Endothelial cell of umbilical vein (primary cell): ENCODE results near the gene LTA4H. TPM values are rescaled to one million over a fixed set of nuclear protein-coding genes. Genes with fewer than 3 reads are reported as not detected.

Source experiments
- BruUV-seq: library from RNA; stranded (reverse); fragments of 400-500 nt; replicated peaks from 2 replicates; lab custom pipeline; 2021; lab: Mats Ljungman, UMichigan
- CTCF ChIA-PET: fragments of 300-600, 350-600 bp; sonication (Branson Sonifier 250); formaldehyde crosslinking; loops from one replicate; lab custom pipeline; 2021; ENCODE audit warnings: antibody characterized with exemption, inconsistent platforms; lab: Charles Lee
- POLR2A ChIA-PET: fragments of 300-600, 350-600 bp; sonication (Branson Sonifier 250); formaldehyde crosslinking; loops from one replicate; lab custom pipeline; 2021; ENCODE audit warnings: antibody characterized with exemption, inconsistent platforms; lab: Charles Lee
- DNase-seq: peaks from one replicate; pipeline ENCODE4 v3.0.0-alpha.2; 2011; ENCODE audit warnings: low read depth, low spot score
- FAIRE-seq: peaks from 2 replicates; lab custom pipeline; 2011; peaks lifted over from hg19 to GRCh38; lab: Jason Lieb, UNC
- H2AFZ ChIP-seq: 2 replicates; pipeline ENCODE4 v1.6.0; 2012; ENCODE audit warnings: low read depth, low read length, control low read depth, inconsistent platforms
- H3K27ac ChIP-seq: 2 replicates; pipeline ENCODE4 v1.5.1; 2011; ENCODE audit warnings: low read depth, mild to moderate bottlenecking, control low read depth, low read length, moderate library complexity; ENCODE audit not compliant: insufficient read depth
- H3K27me3 ChIP-seq, 2 experiments: 2 replicates each; pipeline versions ENCODE4 v1.6.0 to v1.6.1; 2011; ENCODE audit warnings: low read length in 2 of 2, mixed read lengths in 1 of 2; ENCODE audit not compliant: control insufficient read depth in 2 of 2, insufficient read depth in 2 of 2
- H3K36me3 ChIP-seq, 2 experiments: 2 replicates in 1 of 2; 3 replicates in 1 of 2; pipeline ENCODE4 v1.5.1; 2011; ENCODE audit warnings: low read length in 2 of 2, mild to moderate bottlenecking in 1 of 2, moderate library complexity in 1 of 2; ENCODE audit not compliant: control insufficient read depth in 2 of 2, insufficient read depth in 2 of 2; ENCODE audit errors: extremely low read depth in 1 of 2
- H3K4me1 ChIP-seq: 3 replicates; pipeline ENCODE4 v1.5.1; 2011; ENCODE audit warnings: mild to moderate bottlenecking, low read length; ENCODE audit not compliant: control insufficient read depth, insufficient read depth; ENCODE audit errors: extremely low read depth
- H3K4me2 ChIP-seq: 2 replicates; pipeline ENCODE4 v1.6.1; 2011; ENCODE audit warnings: low read length, control low read depth, mixed read lengths; ENCODE audit not compliant: insufficient read depth
- H3K4me3 ChIP-seq, 3 experiments: fragments of 200-600 bp in 1 of 3; sonication (generic), shearing (Covaris generic) in 1 of 3; replicated peaks in 1 of 3; 2 replicates each; pipeline ENCODE4 v1.5.1; 2011 to 2016; ENCODE audit warnings: control low read depth in 3 of 3, low read length in 3 of 3, mild to moderate bottlenecking in 2 of 3, inconsistent platforms in 1 of 3, low read depth in 1 of 3, moderate library complexity in 1 of 3; ENCODE audit not compliant: insufficient read depth in 1 of 3
- H3K79me2 ChIP-seq: 2 replicates; pipeline ENCODE4 v1.6.0; 2012; ENCODE audit warnings: low read length, inconsistent platforms; ENCODE audit not compliant: control insufficient read depth, insufficient read depth
- H3K9ac ChIP-seq: replicated peaks from 2 replicates; pipeline ENCODE3; 2011; ENCODE audit warnings: low read length, control low read depth; ENCODE audit not compliant: insufficient read depth; ENCODE audit errors: extremely low read depth
- H3K9me1 ChIP-seq: replicated peaks from 3 replicates; pipeline ENCODE4 v1.6.0; 2011; ENCODE audit warnings: mild to moderate bottlenecking, low read length; ENCODE audit not compliant: control insufficient read depth, insufficient read depth; ENCODE audit errors: extremely low read depth
- H3K9me3 ChIP-seq: replicated peaks from 2 replicates; pipeline ENCODE4 v1.5.1; 2012; ENCODE audit warnings: low read length, inconsistent platforms; ENCODE audit not compliant: control insufficient read depth, insufficient read depth
- H4K20me1 ChIP-seq: replicated peaks from 2 replicates; pipeline ENCODE3; 2011; ENCODE audit warnings: mild to moderate bottlenecking, low read length; ENCODE audit not compliant: control insufficient read depth, insufficient read depth; ENCODE audit errors: extremely low read depth
- EZH2 ChIP-seq: IDR thresholded peaks from 2 replicates; pipeline ENCODE4 v1.6.1; 2012; ENCODE audit warnings: borderline replicate concordance, low read depth, mild to moderate bottlenecking, moderate library complexity, low read length, inconsistent platforms; ENCODE audit not compliant: severe bottlenecking
- FOS ChIP-seq: IDR thresholded peaks from 2 replicates; pipeline ENCODE4 v1.6.1; 2011; ENCODE audit warnings: mild to moderate bottlenecking, low read length, moderate library complexity, borderline replicate concordance; ENCODE audit not compliant: insufficient read depth
- JUN ChIP-seq: IDR thresholded peaks from 2 replicates; pipeline ENCODE4 v1.6.1; 2011; ENCODE audit warnings: borderline replicate concordance, low read depth; ENCODE audit not compliant: insufficient read length, insufficient read depth
- MAX ChIP-seq: IDR thresholded peaks from 2 replicates; pipeline ENCODE4 v1.6.1; 2011; ENCODE audit not compliant: insufficient read depth, insufficient read length
- MYC ChIP-seq: IDR thresholded peaks from one replicate; pipeline ENCODE4 v1.6.1; 2011; ENCODE audit warnings: mild to moderate bottlenecking, low read depth, low read length
- POLR2A ChIP-seq: IDR thresholded peaks from 2 replicates; pipeline ENCODE4 v1.6.1; 2012; ENCODE audit warnings: low read depth, mild to moderate bottlenecking, control low read depth, low read length
- POLR2AphosphoS5 ChIP-seq: IDR thresholded peaks from 2 replicates; pipeline ENCODE4 v1.6.1; 2012; ENCODE audit warnings: low read depth, mild to moderate bottlenecking, control low read depth, low read length, moderate library complexity; ENCODE audit not compliant: insufficient read depth
- dilution Hi-C: fragments of 300-500 bp; cut with MboI; formaldehyde crosslinking; loops from one replicate; pipeline ENCODE4 v1.15.0; 2019; ENCODE audit warnings: low sequenced_read_pairs; ENCODE audit not compliant: extremely low pct_ligation_motif_present
- intact Hi-C: fragments of 100-400 bp; cut with micrococcal nuclease; formaldehyde crosslinking; loops from one replicate; pipeline ENCODE4 v1.10.0; 2022
- polyA plus RNA-seq, 4 experiments: library from polyadenylated mRNA; depleted of rRNA in 3 of 4; stranded (reverse) in 3 of 4; unstranded in 1 of 4; fragments of >200 nt; gene quantifications; 2 replicates each; pipeline versions ENCODE4 v1.2.1 to v1.2.3, GENCODE V29; 2011 to 2012; ENCODE audit warnings: missing spikeins in 1 of 4
- total RNA-seq: library from RNA; stranded (reverse); gene quantifications from 2 replicates; pipeline ENCODE4 v1.2.3, GENCODE V29; 2021

LTA4H gene
- total and polyA plus RNA-seq, 2 donors (not counting 3 experiments of a cell fraction or from before 2014, with no cell fraction given), result 77.1 to 85.2 TPM

- Histone ChIP-seq H3K9me1 (no peaks in the 10 kb centered on the region), H3K9me3 (no peaks in the 10 kb centered on the region), H3K4me1 (no peaks in the 10 kb centered on the region), H3K27me3 (no peaks in the 10 kb centered on the region), H3K36me3 (peaks cover 0 to 3% of the 10 kb centered on the region in 2 experiments), H3K4me3 (no peak overlapping the region), H3K27ac (no peak overlapping the region), H2AFZ (no peak overlapping the region), H3K79me2 (no peaks in the 10 kb centered on the region), H3K9ac (no peak overlapping the region), H3K4me2 (no peak overlapping the region), H4K20me1 (no peaks in the 10 kb centered on the region)
- dilution Hi-C loops (no loop called here), intact Hi-C loops (no loop called here)
- DNase-seq (no peak), FAIRE-seq (no peak)
- CTCF ChIA-PET, result no interaction called here
- no peak for TF ChIP-seq POLR2AphosphoS5
- no peak for TF ChIP-seq JUN
- no peak for TF ChIP-seq EZH2
- TF ChIP-seq POLR2A, result no peak
- no peak for TF ChIP-seq FOS
- POLR2A ChIA-PET, result no interaction called here
- no TSS peak for BruUV-seq
Measured at GRCh38 chr12:96028538-96028937, 6.8 kb downstream of the LTA4H start.

GRCh38 chr12:96026331-96026730 lies 9.1 kb downstream of the LTA4H start:
- FAIRE-seq (no peak), DNase-seq (no peak)
- CTCF ChIA-PET, result interaction anchor here (1.0 kb wide), 1 partner anchor 27 kb away, joined by 3 read pairs; no protein-coding TSS in a partner anchor
- Histone ChIP-seq H3K4me2 (no peak overlapping the region), H3K36me3 (peaks cover 2 to 3% of the 10 kb centered on the region in 2 experiments), H3K4me1 (no peaks in the 10 kb centered on the region), H2AFZ (no peak overlapping the region), H3K27ac (no peak overlapping the region), H3K9me1 (no peaks in the 10 kb centered on the region), H3K79me2 (no peaks in the 10 kb centered on the region), H3K27me3 (no peaks in the 10 kb centered on the region), H3K9me3 (no peaks in the 10 kb centered on the region), H3K9ac (no peak overlapping the region), H4K20me1 (no peaks in the 10 kb centered on the region), H3K4me3 (no peak overlapping the region)
- dilution Hi-C loops, result no loop called here
- TF ChIP-seq POLR2AphosphoS5, result no peak
- TF ChIP-seq MYC, result no peak
- no peak for TF ChIP-seq JUN
- no peak for TF ChIP-seq EZH2
- TF ChIP-seq MAX, result no peak
- no TSS peak for BruUV-seq
- POLR2A ChIA-PET, result no interaction called here
- intact Hi-C loops, result no loop called here
